Activated CD4-positive, alpha-beta T cell treated with anti-CD3 and anti-CD28 coated beads for 1 hour (primary cell): ENCODE results near the gene GALNT7.
A peak's percentile ranks its signal among the peaks of the same experiment; 100 is the strongest.

Experiments used
- DNase-seq: peaks from one replicate; pipeline ENCODE4 v3.0.0-alpha.2; 2020

The GALNT7 gene

DNA sequence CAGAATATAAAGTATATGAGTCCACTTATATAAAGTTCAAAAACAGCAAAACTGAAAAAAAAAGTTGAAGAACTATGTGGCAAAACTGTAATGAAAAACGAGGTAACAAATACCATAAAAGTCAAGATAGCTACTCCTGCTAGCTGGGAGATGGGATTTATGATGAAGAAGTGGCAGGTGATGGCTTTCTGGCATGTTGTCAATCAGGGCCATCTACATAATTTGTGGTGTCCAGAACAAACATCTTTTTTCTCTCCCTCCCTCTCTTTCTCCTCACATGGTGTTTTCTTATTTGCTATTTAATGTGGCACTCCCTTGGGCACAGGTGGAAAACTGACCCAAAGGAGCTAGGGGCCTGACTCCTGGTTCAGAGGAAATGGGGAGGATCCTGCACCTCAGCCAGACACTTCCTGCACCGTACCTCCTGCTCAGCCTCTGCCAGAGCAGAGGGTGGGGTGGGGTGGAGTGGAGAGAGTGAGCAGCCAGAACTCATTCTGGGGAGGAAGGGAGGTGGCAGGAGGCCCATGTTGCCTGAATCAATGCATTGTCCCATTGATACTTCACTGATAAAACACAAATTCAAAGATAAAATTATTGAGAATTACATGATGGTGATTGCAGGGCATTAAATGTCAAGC lies 196.9 kb downstream of the GALNT7 start:
- no peak for DNase-seq

- no peak for DNase-seq
Observed at GRCh38 chr4:173367285-173367684, 198.7 kb downstream of the GALNT7 start.

DNA sequence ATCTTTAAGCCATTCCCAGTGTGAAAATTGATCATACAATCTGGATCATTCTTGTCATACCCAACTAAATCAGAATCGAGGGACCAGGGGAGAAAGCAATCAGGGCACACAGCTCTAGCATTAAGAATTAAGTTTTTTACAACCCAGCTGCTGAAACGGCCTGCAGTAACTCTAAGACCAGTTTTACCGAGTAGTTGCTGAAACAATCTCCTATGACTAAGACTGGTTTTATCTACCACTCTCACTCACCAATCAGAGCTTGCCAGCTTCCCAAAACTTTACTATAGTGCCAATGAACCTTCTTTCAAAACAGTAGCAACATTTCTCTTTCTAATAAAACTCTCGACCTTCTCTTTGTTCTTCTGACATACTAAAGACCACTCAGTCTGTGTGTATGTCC lies 199.3 kb downstream of the GALNT7 start:
- DNase-seq = no peak

DNA sequence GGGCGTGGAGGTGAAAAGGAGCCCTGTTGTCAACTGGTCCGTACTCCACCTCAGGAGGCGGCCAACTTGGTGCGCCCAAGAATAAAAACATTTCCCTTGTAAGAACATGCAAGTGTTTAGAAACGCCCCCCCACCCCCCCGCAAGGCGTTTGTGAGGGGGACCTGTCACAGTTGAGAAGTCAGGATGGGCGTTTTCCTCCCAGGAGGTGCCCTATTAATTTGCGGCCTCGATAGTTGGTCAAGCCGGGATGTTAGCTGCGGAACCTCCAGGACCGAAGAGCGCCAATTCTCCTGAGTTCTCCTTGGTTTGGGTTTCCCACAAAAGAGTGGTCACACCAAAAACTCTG lies 201.5 kb downstream of the GALNT7 start:
- DNase-seq = peak; percentile 44

DNA sequence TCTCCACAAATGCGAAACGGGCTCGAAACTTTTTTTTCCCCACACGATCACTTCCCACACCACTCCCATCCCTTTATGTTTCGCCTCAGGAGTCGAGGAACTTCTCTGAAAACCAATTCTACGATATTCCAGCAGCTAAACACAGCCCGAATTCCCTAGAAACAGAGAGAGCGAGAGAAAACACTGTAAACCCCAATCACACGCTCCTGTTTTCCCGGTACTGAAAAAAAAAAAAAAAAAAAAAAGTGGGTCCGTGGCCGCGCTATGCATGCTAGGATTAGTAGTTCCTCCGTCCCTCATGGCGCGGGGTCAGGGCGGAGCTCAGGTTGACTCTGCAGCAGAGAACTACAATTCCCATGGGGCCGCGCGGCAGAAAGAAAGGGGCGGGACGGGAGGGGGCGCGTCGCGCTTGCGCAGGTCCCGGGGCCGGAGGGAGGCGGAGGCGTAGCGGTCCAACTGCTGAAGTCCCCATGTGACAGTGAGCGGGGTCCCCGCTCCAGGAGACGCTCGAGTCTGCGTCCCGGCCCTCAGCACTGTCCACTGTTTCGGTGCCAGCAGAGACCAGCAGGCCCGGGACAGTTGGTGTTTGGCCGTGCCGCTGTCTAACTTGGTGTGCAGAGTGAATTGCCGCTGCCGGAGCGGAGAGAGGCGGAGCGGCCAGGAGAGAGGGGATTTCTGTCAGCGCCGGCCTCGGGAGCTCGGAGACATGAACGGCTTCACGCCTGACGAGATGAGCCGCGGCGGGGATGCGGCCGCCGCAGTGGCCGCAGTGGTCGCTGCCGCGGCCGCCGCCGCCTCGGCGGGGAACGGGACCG lies 202.1 kb downstream of the GALNT7 start, which contains the start of gene SAP30:
SAP30 (plus strand) TSS at position 478 of the 815 bp plus-strand sequence; CDS start at position 707, 229 bp downstream.
- DNase-seq = peak; percentile 95

DNA sequence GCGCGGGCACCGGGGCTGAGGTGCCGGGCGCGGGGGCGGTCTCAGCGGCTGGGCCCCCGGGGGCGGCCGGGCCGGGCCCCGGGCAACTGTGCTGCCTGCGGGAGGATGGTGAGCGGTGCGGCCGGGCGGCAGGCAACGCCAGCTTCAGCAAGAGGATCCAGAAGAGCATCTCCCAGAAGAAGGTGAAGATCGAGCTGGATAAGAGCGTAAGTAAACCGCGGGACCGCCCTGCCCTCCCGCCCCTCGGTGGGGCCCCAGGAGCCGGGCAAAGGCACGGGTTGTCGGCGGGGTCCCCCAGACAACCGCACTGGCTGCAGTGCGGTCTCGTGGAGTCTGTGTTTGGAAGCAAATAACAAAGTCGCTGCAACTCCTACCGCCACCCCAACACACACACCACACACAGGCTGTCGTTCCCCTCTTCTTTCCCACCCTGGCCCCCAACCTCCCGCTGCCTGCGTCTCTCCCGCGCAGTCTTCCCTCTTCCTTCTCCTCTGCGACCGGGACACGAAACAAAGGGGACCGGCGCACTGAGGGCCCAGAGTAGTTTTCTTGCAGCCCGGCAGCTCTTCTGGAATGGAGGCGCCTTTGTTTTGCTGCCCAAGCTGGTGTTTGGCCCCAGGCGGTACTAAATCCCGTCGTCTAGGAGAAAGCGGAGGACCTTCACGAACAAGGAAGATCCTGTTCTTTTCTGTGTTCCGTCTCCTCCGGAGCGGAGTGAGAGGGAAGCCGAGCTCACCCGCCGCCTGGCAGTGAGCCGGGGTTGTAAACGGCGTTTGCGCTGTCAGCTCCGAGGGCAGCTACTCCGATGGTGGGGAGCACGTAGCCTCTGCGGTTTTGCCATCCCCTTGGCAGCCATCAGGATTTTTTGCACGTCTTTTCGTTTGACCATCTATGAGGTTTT lies 202.9 kb downstream of the GALNT7 start:
- peak; percentile 16 for DNase-seq
